Superior temporal gyrus (tissue), 1 donor: ENCODE data around the gene SGCE.

Experiments used
- DNase-seq: peaks from one replicate; pipeline ENCODE4 v3.0.0-alpha.2; 2016; ENCODE audit errors: extremely low spot score

Gene SGCE

GRCh38 chr7:94660006-94660405 is 4.1 kb upstream of the SGCE start:
- DNase-seq: no peak

GRCh38 chr7:94658826-94659225 is 2.9 kb upstream of the SGCE start:
- DNase-seq: no peak

DNA sequence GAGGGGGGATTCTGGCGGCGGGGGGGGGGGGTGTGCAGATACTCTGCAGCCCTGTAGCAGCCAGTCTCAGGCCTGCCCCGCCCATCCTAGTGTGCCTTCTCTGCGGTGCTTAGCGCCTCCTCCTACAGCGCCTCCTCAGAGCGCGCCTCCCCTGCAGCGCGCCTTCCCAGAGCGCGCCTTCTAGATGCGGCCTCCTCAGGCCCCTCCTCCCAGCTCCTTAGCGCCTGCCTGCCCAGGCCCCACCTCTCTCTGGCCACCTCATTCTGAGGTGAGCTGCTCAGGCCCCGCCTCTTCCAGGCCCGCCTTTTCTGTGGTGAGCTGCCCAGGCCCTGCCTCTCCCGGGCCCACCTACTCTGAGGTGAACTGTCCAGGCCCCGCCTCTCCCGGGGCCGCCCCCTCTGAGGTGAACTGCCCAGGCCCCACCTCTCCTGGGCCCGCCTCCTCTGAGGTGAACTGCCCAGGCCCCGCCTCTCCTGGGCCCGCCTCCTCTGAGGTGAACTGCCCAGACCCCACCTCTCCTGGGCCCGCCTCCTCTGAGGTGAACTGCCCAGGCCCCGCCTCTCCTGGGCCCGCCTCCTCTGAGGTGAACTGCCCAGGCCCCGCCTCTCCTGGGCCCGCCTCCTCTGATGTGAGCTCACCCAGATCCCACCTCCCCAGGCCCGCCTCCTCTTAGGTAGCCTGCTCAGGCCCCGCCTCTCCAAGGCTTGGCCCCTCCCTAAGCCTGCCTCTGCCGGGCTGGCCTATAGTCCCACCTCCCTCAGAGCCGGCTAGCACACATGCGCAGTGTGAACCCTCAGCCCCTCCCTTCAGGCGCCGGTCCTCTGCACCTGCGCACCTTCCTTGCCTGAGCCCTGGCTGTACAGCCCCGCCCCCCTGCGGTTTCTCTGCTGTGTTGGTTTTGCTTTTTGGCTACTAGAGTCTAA is 2.1 kb upstream of the SGCE start:
- peak; percentile 91 for DNase-seq

DNA sequence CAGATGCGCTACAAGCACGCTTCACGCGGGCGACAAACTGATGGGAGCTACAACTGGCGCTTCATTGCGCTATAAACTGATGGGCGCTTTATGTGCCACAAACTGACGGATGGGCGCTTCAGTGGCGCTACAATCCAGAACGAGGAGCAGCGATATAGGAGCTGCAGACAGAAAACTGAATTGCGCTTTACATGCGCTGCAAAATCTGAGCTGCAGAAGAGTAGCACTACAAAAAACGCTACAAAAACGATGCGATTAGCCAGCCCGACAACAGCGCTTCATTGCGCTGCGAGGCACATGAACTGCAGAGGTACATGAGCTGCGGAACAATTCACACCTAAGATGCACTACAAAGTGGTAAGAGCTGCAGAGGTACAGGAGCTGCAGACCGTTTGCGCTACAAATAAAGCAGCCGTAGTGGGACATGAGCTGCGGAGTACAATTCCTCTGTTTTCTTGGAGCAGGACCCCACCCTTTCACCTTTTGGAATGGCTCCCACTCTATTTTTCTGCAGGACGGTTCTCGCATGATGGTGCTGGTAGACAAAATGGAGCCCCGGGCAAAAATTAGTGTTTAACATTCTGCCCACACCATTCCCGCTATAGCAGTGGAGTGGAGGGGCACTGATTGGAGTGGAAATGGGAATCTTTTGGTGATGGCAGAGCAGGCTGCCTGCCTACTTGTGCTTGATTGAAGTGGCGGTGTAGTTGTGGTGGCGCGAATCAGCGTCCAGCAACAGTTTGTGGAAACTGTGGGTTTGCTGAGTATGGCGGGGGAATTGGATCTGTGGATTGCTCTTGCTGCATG is 1.2 kb upstream of the SGCE start:
- DNase-seq: peak; percentile 56

- DNase-seq: peak; percentile 37
These were observed 658 bp upstream of the SGCE start for GRCh38 chr7:94656658-94656924.

DNA sequence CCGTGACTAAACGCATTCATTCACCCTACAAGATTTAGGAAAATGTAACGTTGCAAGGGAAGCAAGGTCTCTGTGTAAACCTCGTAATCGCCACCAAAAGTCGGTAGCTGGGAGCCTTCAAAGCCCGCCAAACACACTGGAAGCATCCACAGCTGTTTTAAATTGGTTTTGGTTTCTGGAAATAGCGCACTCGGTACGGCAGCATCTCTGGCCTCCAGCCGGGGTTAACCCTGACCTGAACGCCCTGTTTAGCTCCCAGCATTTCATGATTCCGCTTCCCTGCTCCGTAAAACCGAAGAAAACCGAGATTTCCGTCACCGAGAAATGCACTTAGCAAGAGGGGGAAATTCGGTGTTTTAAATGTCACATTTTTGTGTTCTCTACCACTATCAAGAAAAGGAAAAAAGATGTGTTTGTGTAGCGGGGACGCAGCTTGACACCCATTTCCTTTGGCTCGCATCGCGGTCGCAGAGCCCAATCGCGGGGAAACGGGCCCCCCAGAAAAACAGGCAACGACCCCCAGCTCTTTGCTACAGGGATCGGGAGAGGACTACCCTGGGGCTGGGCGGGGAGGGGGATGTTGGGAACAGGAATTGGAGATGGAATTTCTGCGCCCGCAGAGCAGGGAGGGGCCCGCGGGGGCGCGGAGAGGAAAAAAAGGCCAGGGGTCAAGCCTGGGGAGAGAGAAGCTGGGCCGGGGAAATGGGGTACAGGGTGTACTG is 646 bp downstream of the SGCE start:
- peak; percentile 72 for DNase-seq

DNA sequence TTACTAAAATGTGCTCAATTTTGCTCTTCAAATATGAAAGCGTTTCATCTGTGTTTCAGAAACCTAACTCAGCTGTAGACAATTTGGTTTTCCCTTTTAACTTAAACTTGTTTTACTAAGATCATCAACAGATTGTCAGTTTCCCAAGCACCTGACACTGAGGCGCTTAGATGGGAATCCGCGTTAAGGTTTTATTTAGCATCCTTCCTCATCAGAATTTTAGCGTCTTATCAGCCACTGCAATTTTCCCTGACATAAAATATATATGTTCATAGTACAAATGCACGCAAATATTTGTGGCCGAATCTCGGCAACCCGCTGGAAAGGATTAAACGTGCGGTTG is 1.2 kb downstream of the SGCE start:
- DNase-seq: no peak

DNA sequence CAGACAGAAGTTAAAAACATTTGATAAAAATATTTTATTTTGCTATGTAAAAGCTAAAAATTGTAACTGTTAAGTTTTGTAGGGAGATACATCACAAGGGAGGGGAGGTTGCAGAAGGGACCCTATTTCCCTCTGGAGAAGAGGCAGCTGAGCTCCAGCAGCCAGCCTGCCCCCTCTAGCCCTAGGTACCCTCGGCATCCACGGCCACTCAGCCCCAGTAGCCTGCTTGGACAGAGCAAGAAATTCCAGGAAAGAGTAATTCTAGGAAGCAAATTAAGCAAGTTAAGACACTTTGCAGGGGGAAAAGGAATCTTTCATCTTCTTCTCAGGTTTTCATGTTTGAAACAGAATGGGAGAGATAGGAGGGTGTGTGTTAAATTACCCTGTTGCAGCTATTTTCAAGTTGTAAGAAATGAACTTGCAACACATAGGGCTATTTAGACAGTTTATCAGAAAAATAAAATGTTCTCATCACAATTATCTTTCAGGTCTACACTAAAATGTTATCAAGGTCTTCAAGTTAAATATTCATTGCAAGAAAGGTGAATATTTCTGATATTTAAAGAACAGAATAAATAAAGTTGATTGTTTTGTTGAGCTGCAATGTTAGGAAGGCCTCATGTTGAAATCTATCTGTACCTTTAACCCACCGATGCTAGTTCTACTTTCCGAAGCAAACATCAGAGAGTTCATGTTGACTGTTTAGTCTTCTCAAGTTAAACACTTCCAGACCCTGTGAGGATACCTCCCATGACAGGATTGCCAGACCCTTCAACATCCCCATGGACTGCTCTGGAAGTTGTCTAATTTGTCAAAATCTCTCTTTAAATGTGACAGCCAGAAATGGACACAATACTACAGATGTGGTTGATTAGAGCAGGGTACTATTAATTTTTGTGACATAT is 5.5 kb downstream of the SGCE start:
- no peak for DNase-seq

DNA sequence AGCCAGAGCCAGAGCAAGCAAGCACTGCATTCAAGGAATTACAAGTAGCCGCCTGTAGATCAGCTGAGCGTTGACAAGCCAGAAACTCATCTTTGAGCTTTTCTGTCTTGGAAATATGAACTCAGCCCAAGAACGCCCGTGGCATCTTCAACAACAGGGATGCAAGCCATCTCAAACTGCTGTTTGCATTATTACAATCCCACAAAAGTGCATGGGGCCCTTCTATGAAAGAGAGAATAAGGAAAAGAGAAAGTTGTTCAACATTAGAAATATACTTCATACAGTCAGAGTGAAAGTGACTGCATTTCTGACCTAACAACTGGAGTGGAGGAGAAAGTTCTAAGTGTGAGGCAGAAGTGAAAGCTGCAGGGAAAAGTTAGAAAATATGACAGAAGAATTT is 6.5 kb downstream of the SGCE start:
- no peak for DNase-seq

- DNase-seq: no peak
These were observed 7.2 kb downstream of the SGCE start for GRCh38 chr7:94648731-94649130.

GRCh38 chr7:94647295-94647694 is 8.6 kb downstream of the SGCE start:
- no peak for DNase-seq

DNA sequence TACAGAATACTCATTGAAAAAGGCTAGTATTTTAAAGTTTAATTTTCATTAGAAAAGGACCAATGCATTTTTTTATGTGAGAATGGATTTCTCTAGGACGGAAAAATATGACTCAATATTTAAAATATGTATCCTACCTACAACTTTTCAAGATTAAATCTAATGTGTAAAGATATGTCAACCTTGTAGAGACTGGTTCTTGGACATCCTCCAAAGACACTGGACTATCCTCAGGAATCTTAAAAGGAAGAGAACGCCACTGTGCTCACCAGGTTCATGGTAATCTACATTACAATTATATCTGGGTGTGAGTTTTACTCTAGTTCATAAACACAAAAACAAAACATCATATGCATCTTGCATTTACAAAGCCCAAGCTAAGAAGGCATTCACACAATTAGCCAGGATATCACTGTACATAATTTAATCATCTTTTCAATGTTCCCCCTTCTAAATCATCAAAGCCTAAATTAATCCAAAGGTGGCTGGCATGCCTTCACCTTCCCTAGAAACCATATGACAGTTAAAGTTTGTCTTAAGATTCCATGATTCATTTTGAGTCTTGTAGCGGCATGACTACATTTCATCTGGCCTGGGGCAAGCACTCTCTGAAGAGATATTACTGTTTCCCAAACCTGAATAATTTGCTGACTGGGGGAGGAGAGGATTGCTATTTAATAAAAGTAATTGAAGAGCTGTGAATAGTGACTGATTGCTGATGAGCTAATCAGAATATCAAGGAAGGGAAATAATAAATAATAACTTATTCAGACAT is 12.0 kb downstream of the SGCE start:
- DNase-seq: no peak

GRCh38 chr7:94642838-94643653 is 12.9 kb downstream of the SGCE start:
- DNase-seq: no peak

DNA sequence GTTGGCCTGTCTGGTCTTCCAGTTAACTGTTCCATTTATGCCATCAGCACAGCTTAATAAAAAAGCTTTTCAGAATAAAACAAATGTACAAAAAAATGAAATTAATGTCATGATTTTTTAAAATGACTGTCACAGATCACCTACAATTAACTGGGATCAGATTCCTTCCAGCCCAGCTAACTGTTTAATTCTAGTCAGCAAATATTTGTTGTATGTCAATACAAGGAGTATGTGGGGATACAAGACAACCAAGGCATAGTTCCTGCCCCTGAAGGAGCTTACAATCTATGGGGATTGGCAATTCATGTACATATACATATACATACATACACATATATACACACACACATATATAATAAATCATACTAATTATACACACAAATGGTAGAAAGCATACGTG is 16.5 kb downstream of the SGCE start:
- DNase-seq: no peak

GRCh38 chr7:94635687-94636086 is 20.2 kb downstream of the SGCE start:
- no peak for DNase-seq

DNA sequence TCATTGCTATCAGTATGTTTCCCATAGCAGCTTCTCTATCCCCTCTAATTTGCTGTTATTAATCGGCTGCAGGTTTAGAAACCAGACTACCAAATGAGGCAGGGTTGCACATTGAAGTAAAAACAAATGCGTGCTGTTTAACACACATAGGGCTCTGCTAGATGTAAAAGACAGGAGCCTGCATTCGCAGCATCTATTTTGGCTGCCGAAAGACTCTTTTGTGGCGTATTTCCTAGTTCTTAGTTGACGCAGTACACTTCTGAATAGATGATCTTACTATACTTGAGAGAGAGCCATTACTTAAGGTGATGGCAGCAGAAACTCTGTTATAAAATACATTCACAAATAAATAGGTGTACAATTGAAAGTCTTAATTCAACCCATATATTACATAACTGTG is 21.4 kb downstream of the SGCE start:
- peak; percentile 44 for DNase-seq

DNA sequence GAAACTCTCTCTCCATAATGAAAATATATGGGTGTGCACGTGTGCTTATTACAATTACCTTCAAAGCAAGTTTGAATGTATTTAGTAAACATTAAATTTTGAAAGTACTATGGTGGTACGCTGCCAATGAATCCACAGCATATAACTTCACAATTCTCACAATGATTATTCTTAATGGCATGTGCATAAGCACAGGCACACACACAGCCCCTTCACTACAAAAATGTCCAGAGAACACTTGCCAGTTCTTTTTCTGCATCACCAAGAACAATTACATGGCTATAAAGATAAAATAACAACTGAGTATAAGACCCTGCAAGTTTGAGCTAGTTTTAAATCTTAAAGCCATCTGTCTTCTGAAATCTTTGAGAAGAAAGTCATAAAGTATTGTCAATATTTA is 22.2 kb downstream of the SGCE start:
- DNase-seq: no peak

- no peak for DNase-seq
These were observed 23.0 kb downstream of the SGCE start for GRCh38 chr7:94633014-94633341.

DNA sequence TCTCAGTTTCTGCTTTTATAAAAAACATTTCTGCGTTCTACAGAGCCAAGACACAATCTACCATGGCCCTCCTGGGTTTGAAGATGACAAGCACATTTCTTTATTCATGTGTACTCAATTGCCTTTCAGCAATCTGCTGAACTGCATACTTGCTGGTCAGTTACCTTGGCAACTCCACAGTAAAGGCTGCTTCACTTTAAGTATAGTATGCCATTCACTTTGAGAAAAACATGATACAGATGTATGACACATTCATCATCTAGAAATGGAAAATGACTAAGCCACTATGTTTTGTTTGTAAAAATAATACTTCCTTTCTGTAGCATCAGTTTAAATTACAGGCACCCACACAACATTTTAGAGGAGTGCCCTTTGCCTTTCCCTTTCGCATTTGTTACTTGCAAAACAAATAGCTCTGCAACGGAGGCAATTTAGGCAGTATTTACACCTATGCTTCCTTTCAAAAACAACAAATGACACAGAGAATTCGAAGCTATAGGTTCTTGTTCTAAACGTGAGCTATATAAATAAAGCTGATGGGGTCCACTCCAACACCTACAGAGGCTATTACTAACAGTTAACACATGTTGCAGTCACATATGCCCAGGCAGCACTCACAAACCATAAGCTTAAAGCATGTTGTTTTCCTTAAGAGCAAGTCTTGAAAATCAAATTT is 23.5 kb downstream of the SGCE start:
- peak; percentile 45 for DNase-seq

- no peak for DNase-seq
These were observed 25.1 kb downstream of the SGCE start for GRCh38 chr7:94630855-94631254.
